ENCODE results near the gene ATG2A. TPM values are rescaled to one million over a fixed set of nuclear protein-coding genes. Genes with fewer than 3 reads are reported as not detected.

Gene ATG2A
- total and polyA plus RNA-seq, 2 donors (not counting 3 experiments of a cell fraction or from before 2014, with no cell fraction given), result 13.4 to 24.3 TPM

DNA sequence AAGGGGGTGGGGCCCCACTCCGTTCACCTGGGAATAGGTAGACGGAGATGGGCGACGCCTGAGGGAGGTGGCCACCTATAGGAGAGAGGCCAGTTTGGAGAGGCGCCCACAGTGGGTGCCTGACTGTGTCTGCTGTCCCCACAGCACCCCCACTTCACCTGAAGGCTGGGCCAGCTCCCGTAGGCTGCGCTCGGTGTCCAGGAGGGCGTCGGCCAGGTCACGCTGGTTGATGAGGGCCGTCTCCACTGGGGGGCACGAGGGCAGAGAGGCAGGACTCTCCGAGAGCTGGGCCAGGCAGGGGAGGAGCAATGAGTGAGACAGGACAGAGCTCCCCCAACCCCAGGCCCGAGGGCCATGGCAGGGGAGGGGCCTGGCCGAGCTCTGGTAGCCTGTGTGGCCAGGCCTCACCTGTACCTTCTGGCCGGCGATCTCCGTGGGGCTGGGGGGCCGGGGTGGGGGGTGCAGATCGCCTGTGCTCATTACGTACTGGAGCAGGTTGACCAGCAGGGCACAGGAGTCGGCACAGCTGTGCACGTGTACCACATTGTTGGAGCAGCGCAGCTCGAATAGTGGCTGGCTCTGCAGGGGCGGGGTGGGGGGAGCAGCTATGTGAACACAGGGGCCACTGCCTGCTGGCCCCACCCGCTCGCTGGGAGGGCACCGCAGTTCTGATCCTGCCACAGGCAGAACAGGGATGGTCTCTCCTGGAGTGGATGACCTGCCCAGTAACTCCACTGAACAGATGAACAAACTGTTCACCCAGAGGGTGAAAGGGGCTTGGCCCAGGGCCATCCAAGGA, 14.7 kb downstream of the ATG2A start:
- Histone ChIP-seq H3K9me1 (replicated peaks; ENCODE audit: control insufficient read depth, extremely low read depth, insufficient read depth, low read length) (no peaks in the 10 kb centered on the region), H3K27ac (ENCODE audit: insufficient read depth, low read depth, low read length) (no peak overlapping the region), H3K79me2 (ENCODE audit: control insufficient read depth, insufficient read depth, low read length) (no peaks in the 10 kb centered on the region), H3K9ac (replicated peaks; ENCODE audit: extremely low read depth, insufficient read depth, low read length) (no peak overlapping the region), H3K9me3 (replicated peaks; ENCODE audit: control insufficient read depth, insufficient read depth, low read length) (no peaks in the 10 kb centered on the region), H3K36me3 (ENCODE audit: control insufficient read depth in 2 of 2, extremely low read depth in 1 of 2, insufficient read depth in 2 of 2, low read length in 2 of 2) (peaks cover 0 to 53% of the 10 kb centered on the region in 2 experiments), H3K4me1 (ENCODE audit: control insufficient read depth, extremely low read depth, insufficient read depth, low read length) (no peaks in the 10 kb centered on the region), H2AFZ (ENCODE audit: low read depth, low read length) (no peak overlapping the region), H3K4me3 (replicated peaks in 1 of 3; ENCODE audit: insufficient read depth in 1 of 3, low read depth in 1 of 3, low read length in 3 of 3) (no peak overlapping the region), H3K4me2 (ENCODE audit: insufficient read depth, low read length) (no peak overlapping the region), H4K20me1 (replicated peaks; ENCODE audit: control insufficient read depth, extremely low read depth, insufficient read depth, low read length) (no peaks in the 10 kb centered on the region), H3K27me3 (ENCODE audit: control insufficient read depth in 2 of 2, insufficient read depth in 2 of 2, low read length in 2 of 2) (no peaks in the 10 kb centered on the region)
- no peak for DNase-seq (ENCODE audit: low read depth, low spot score)
- FAIRE-seq, result no peak
- BruUV-seq (replicated peaks), result no TSS peak
- dilution Hi-C loops (cut with MboI; ENCODE audit: extremely low pct_ligation_motif_present, low sequenced_read_pairs), result no loop called here
- ChIA-PET POLR2A (no interaction called here), CTCF (no interaction called here)
- intact Hi-C loops (cut with micrococcal nuclease), result no loop called here
- TF ChIP-seq, protein P1, sequence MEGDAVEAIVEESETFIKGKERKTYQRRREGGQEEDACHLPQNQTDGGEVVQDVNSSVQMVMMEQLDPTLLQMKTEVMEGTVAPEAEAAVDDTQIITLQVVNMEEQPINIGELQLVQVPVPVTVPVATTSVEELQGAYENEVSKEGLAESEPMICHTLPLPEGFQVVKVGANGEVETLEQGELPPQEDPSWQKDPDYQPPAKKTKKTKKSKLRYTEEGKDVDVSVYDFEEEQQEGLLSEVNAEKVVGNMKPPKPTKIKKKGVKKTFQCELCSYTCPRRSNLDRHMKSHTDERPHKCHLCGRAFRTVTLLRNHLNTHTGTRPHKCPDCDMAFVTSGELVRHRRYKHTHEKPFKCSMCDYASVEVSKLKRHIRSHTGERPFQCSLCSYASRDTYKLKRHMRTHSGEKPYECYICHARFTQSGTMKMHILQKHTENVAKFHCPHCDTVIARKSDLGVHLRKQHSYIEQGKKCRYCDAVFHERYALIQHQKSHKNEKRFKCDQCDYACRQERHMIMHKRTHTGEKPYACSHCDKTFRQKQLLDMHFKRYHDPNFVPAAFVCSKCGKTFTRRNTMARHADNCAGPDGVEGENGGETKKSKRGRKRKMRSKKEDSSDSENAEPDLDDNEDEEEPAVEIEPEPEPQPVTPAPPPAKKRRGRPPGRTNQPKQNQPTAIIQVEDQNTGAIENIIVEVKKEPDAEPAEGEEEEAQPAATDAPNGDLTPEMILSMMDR (IDR thresholded peaks at IDR 0.05; ENCODE audit: extremely low read depth in 1 of 2, insufficient read depth in 1 of 2, low read depth in 1 of 2, low read length in 2 of 2), result no peak
- TF ChIP-seq FOS (IDR thresholded peaks at IDR 0.05; ENCODE audit: borderline replicate concordance, insufficient read depth, low read length), result no peak
- TF ChIP-seq POLR2AphosphoS5 (IDR thresholded peaks at IDR 0.05; ENCODE audit: insufficient read depth, low read depth, low read length), result no peak
- no peak for TF ChIP-seq GATA2 (IDR thresholded peaks at IDR 0.05; ENCODE audit: insufficient read depth, insufficient read length, low read depth, low read length)
- no peak for TF ChIP-seq EZH2 (IDR thresholded peaks at IDR 0.05; ENCODE audit: borderline replicate concordance, low read depth, low read length, severe bottlenecking)
- TF ChIP-seq, protein P2, sequence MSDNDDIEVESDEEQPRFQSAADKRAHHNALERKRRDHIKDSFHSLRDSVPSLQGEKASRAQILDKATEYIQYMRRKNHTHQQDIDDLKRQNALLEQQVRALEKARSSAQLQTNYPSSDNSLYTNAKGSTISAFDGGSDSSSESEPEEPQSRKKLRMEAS (IDR thresholded peaks at IDR 0.05; ENCODE audit: insufficient read depth, insufficient read length), result no peak
- no peak for TF ChIP-seq JUN (IDR thresholded peaks at IDR 0.05; ENCODE audit: borderline replicate concordance, insufficient read depth, insufficient read length, low read depth)
- TF ChIP-seq POLR2A (IDR thresholded peaks at IDR 0.05; ENCODE audit: low read depth, low read length), result no peak
- TF ChIP-seq MYC (IDR thresholded peaks at IDR 0.05; ENCODE audit: low read depth, low read length), result no peak
